HepG2 (cell line): Measurements from ENCODE around the gene ADGRD1. TPM values are rescaled to one million over a fixed set of nuclear protein-coding genes. Genes with fewer than 3 reads are reported as not detected.

Source experiments
- ATAC-seq: fragments of 200-7000 bp; cut with Tn5 transposase; 3 replicates; pipeline ENCODE4 v1.9.1; 2020; ENCODE audit warnings: mild to moderate bottlenecking, moderate library complexity
- BruUV-seq: library from RNA; stranded (reverse); fragments of 400-500 nt; replicated peaks from 2 replicates; lab custom pipeline; 2021; lab: Mats Ljungman, UMichigan
- CTCF ChIA-PET: fragments of 300-600 bp; formaldehyde crosslinking; extraction: SDS; loops from one replicate; lab custom pipeline; 2021; ENCODE audit warnings: low total read pairs, inconsistent platforms, low intra/inter-chr PET ratio; lab: Yijun Ruan, JAX
- POLR2A ChIA-PET: fragments of 350-600 bp; sonication (Branson Sonifier 250); formaldehyde crosslinking; loops from one replicate; lab custom pipeline; 2020; ENCODE audit warnings: antibody characterized with exemption, inconsistent platforms; lab: Yijun Ruan, JAX
- DNase-seq: peaks from one replicate; pipeline ENCODE4 v3.0.0-alpha.2; 2015; ENCODE audit warnings: low spot score
- FAIRE-seq: peaks from 3 replicates; lab custom pipeline; 2011; peaks lifted over from hg19 to GRCh38; lab: Jason Lieb, UNC
- H2AFZ ChIP-seq: one replicate; pipeline ENCODE4 v1.6.1; 2011; ENCODE audit warnings: low read length, inconsistent platforms
- H3K27ac ChIP-seq: fragments of 300-600 bp; 3 replicates; pipeline ENCODE4 v1.8.0; 2011; ENCODE audit warnings: mixed run types, mild to moderate bottlenecking, mixed read lengths, low read length, inconsistent platforms; ENCODE audit not compliant: insufficient read depth; ENCODE audit errors: extremely low read length
- H3K27me3 ChIP-seq, 2 experiments: fragments of 200-600 bp in 1 of 2; 2 replicates in 1 of 2; 3 replicates in 1 of 2; pipeline versions ENCODE4 v1.6.0 to v1.8.0; 2011; ENCODE audit warnings: low read length in 2 of 2, mild to moderate bottlenecking in 2 of 2, moderate library complexity in 2 of 2, inconsistent platforms in 1 of 2; ENCODE audit not compliant: insufficient read depth in 2 of 2, control insufficient read depth in 1 of 2
- H3K36me3 ChIP-seq, 2 experiments: fragments of 200-600 bp in 1 of 2; replicated peaks in 1 of 2; 2 replicates in 1 of 2; 3 replicates in 1 of 2; pipeline versions ENCODE4 v1.5.1 to v1.8.0; 2011; ENCODE audit warnings: low read length in 2 of 2, inconsistent platforms in 1 of 2; ENCODE audit not compliant: insufficient read depth in 2 of 2, control insufficient read depth in 1 of 2
- H3K4me1 ChIP-seq: 2 replicates; pipeline ENCODE4 v1.5.1; 2012; ENCODE audit warnings: low read length, inconsistent platforms; ENCODE audit not compliant: insufficient read depth
- H3K4me2 ChIP-seq: 2 replicates; pipeline ENCODE4 v1.6.0; 2011; ENCODE audit warnings: low read depth, low read length, inconsistent platforms
- H3K4me3 ChIP-seq, 3 experiments: fragments of 200-600 bp in 1 of 3; sonication (generic), shearing (Covaris generic) in 1 of 3; replicated peaks in 1 of 3; 2 replicates each; pipeline ENCODE4 v1.5.1; 2011 to 2016; ENCODE audit warnings: low read length in 3 of 3, inconsistent platforms in 2 of 3, low read depth in 2 of 3, mild to moderate bottlenecking in 2 of 3, control low read depth in 1 of 3, mixed read lengths in 1 of 3; ENCODE audit not compliant: insufficient read depth in 1 of 3
- H3K79me2 ChIP-seq: one replicate; pipeline ENCODE4 v1.6.1; 2011; ENCODE audit warnings: low read length, inconsistent platforms; ENCODE audit not compliant: insufficient read depth
- H3K9ac ChIP-seq: 2 replicates; pipeline ENCODE4 v1.6.0; 2011; ENCODE audit warnings: mild to moderate bottlenecking, low read depth, low read length, inconsistent platforms; ENCODE audit not compliant: insufficient read depth
- H3K9me3 ChIP-seq: 2 replicates; pipeline ENCODE4 v1.5.1; 2012; ENCODE audit warnings: mild to moderate bottlenecking, low read length
- H4K20me1 ChIP-seq: 2 replicates; pipeline ENCODE4 v1.6.0; 2011; ENCODE audit warnings: inconsistent platforms, mild to moderate bottlenecking, low read length, moderate library complexity; ENCODE audit not compliant: insufficient read depth
- ESRRA ChIP-seq: sonication (generic); formaldehyde crosslinking; IDR thresholded peaks from 2 replicates; pipeline ENCODE4 v1.5.1; 2020; ENCODE audit warnings: mild to moderate bottlenecking, low read depth, missing genetic modification reagents
- GRHL1 ChIP-seq: sonication (generic); formaldehyde crosslinking; conservative IDR thresholded peaks from 2 replicates; pipeline ENCODE4 v1.8.0; 2022; ENCODE audit warnings: missing genetic modification reagents
- NFYB ChIP-seq: sonication (generic); formaldehyde crosslinking; IDR thresholded peaks from 2 replicates; pipeline ENCODE4 v1.4.0; 2020; ENCODE audit warnings: missing genetic modification reagents
- NFYC ChIP-seq: IDR thresholded peaks from 2 replicates; pipeline ENCODE4 v1.6.1; 2016; ENCODE audit warnings: missing genetic modification reagents, missing compliant biosample characterization
- NR2C2 ChIP-seq: sonication (generic); formaldehyde crosslinking; IDR thresholded peaks from 2 replicates; pipeline ENCODE4 v1.4.0; 2020; ENCODE audit warnings: missing genetic modification reagents, mild to moderate bottlenecking, moderate library complexity, borderline replicate concordance
- PHF20 ChIP-seq: sonication (generic); formaldehyde crosslinking; IDR thresholded peaks from 2 replicates; pipeline ENCODE4 v1.5.0; 2020; ENCODE audit warnings: mild to moderate bottlenecking, missing genetic modification reagents
- PHF21A ChIP-seq: sonication (generic); formaldehyde crosslinking; IDR thresholded peaks from 2 replicates; pipeline ENCODE4 v1.5.0; 2020; ENCODE audit warnings: mild to moderate bottlenecking, missing genetic modification reagents
- PREB ChIP-seq: sonication (generic); formaldehyde crosslinking; IDR thresholded peaks from 2 replicates; pipeline ENCODE4 v1.4.0; 2020; ENCODE audit warnings: missing genetic modification reagents
- TRIM24 ChIP-seq: sonication (generic); formaldehyde crosslinking; IDR thresholded peaks from 2 replicates; pipeline ENCODE4 v1.8.0; 2022; ENCODE audit warnings: mild to moderate bottlenecking, missing genetic modification reagents
- ZNF598 ChIP-seq: sonication (generic); formaldehyde crosslinking; IDR thresholded peaks from 2 replicates; pipeline ENCODE4 v1.5.1; 2020; ENCODE audit warnings: mild to moderate bottlenecking, missing genetic modification reagents, borderline replicate concordance
- WGBS: methylation state at CpG from one replicate; pipeline ENCODE4 v1.1.6; 2017; ENCODE audit warnings: low lambda C conversion rate; 5-methylcytosine and 5-hydroxymethylcytosine counted together
- in situ Hi-C: cut with HindIII; loops from 2 replicates; pipeline ENCODE4 v1.10.0; 2017; ENCODE audit warnings: low pct_unique_long_range_greater_than_20kb; ENCODE audit not compliant: extremely low pct_ligation_motif_present
- intact Hi-C: fragments of 100-400 bp; cut with micrococcal nuclease; formaldehyde crosslinking; loops from one replicate; pipeline ENCODE4 v1.10.0; 2022; ENCODE audit not compliant: unreplicated experiment
- polyA plus RNA-seq, 8 experiments: library from polyadenylated mRNA; depleted of rRNA in 3 of 8; stranded (reverse) in 7 of 8; unstranded in 1 of 8; fragments of >200 nt; fragmentation: Illumina TruSeq in 4 of 8; extraction: Trizol in 4 of 8; gene quantifications; 2 replicates each; pipeline versions ENCODE4 v1.2.1 to v1.2.3, GENCODE V29; 2011 to 2016; ENCODE audit warnings: low read depth in 4 of 8, missing spikeins in 1 of 8, mixed read lengths in 1 of 8; ENCODE audit not compliant: insufficient read depth in 1 of 8
- total RNA-seq, 5 experiments: library from RNA; depleted of rRNA; stranded (reverse); fragments of >200 nt; fragmentation: Illumina TruSeq; extraction: Trizol; gene quantifications; 2 replicates each; pipeline ENCODE4 v1.2.3, GENCODE V29; 2016; ENCODE audit warnings: low read depth in 1 of 5

ADGRD1 gene
- total and polyA plus RNA-seq, 2 of the 13 experiments (the other 11 are each of a cell fraction or from before 2014, with no cell fraction given), result 0.46 to 12.4 TPM

- in situ Hi-C loops (loop anchor here (25.0 kb wide), 1 partner anchor 715 kb away; the partner anchor contains the start of gene MMP17), intact Hi-C loops (no loop called here)
- Histone ChIP-seq H3K27me3 (no peaks in the 10 kb centered on the region), H3K4me2 (no peak overlapping the region), H4K20me1 (no peaks in the 10 kb centered on the region), H3K4me3 (no peak overlapping the region), H3K79me2 (no peaks in the 10 kb centered on the region), H3K36me3 (no peaks in the 10 kb centered on the region), H3K9me3 (no peaks in the 10 kb centered on the region), H2AFZ (no peak overlapping the region), H3K4me1 (no peaks in the 10 kb centered on the region), H3K9ac (no peak overlapping the region), H3K27ac (no peak overlapping the region)
- FAIRE-seq (no peak), DNase-seq (no peak), ATAC-seq (no peak)
- ChIA-PET POLR2A (no interaction called here), CTCF (no interaction called here)
- TF ChIP-seq ZNF598 (CRISPR knock-in tag) (no peak), NFYB (CRISPR knock-in tag) (0 out of 2 replicates have a peak, but pooled peaks have one; percentile 26), NFYC (CRISPR knock-in tag) (peak; percentile 21; the same call in 1 of the 2 replicates)
- 95% methylated on average over 8 of the region's 30 CpGs for WGBS
- no TSS peak for BruUV-seq
Measured at GRCh38 chr12:131121705-131122405, 168.1 kb downstream of the ADGRD1 start.

DNA sequence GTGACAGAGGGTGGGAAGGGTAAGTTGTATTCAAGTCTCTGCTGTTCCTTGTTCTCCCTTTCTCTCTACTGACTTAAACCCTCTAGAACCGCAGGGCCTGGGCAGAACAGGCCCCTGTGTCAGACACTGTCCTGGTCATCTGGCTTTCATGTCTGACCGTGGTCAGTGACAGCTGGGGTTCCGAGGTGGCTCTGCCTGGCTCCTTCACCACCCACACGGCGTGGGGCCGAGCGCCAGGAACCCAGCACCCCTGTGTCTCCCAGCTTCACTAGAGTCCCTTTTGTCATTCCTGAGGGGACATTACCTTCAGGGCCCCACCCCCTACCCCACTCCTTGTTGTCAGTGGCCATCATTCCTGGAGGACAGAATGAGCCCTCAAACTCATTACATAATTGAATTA is 168.9 kb downstream of the ADGRD1 start:
- H3K4me1 ChIP-seq, result no peaks in the 10 kb centered on the region
- POLR2A ChIA-PET, result no interaction called here
- no peaks in the 10 kb centered on the region for H3K27me3 ChIP-seq
- no peaks in the 10 kb centered on the region for H4K20me1 ChIP-seq
- no peaks in the 10 kb centered on the region for H3K79me2 ChIP-seq
- intact Hi-C loops (no loop called here), in situ Hi-C loops (loop anchor here (25.0 kb wide), 1 partner anchor 715 kb away; the partner anchor contains the start of gene MMP17)
- H3K9me3 ChIP-seq, result no peaks in the 10 kb centered on the region
- BruUV-seq, result no TSS peak
- no peak overlapping the region for H3K4me2 ChIP-seq
- H3K27ac ChIP-seq, result no peak overlapping the region
- no peak overlapping the region for H3K9ac ChIP-seq
- DNase-seq (no peak), ATAC-seq (no peak), FAIRE-seq (no peak)
- CTCF ChIA-PET, result no interaction called here
- no peaks in the 10 kb centered on the region for H3K36me3 ChIP-seq
- TF ChIP-seq GRHL1 (CRISPR knock-in tag), result no peak
- no peak for TF ChIP-seq PHF21A
- TF ChIP-seq TRIM24, result no peak
- no peak for TF ChIP-seq ESRRA
- no peak for TF ChIP-seq PREB
- TF ChIP-seq NR2C2 (CRISPR knock-in tag), result no peak
- no peak for TF ChIP-seq PHF20 (CRISPR knock-in tag)
- H3K4me3 ChIP-seq, result no peak overlapping the region
- WGBS, result 100% methylated on average over 1 of the region's 7 CpGs
- no peak overlapping the region for H2AFZ ChIP-seq
